ENCODE measurements around the gene RGS3.
A peak's percentile ranks its signal among the peaks of the same experiment; 100 is the strongest.

Gene RGS3

DNA sequence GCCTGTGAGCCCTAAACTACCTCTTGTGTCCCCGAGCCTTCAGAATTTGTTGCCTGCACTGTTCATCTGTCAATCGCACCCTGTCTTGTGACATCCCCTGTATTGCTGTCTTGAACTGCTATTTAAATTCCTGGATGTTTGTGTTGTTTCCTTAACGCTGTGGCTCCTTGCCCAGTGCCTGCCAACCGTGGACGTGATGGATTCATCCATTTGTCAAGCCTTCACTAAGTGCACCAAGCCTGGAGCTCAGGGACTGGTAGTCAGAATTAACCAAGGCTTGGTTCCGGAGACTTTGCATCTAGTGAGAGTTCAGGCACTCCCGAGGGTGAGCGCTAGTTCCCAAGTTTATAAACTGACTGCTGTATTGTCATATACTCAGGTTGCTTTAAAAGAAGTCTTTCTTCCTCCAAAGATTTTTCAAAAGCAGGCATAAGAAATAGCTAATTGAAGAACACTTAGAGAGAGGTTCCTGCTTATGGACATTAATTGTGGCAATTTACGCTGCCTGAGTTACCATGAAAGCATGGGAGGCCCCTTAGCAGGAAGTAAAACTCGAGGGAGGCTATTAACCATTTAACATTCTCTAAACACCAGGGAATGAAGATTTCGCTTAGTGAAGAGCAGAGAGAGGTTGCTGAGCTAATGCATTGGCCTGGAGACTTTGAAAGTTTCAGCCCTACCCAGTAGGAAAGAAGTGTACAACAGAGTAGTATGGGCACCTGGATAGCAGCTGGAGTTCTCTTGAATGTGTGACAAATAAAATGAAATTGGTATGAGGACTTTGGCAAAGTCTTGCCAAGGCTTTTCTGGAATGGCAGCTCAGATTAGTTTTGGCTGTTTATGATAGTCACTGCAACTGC, 29.0 kb downstream of the RGS3 start:
- no peak for DNase-seq

DNA sequence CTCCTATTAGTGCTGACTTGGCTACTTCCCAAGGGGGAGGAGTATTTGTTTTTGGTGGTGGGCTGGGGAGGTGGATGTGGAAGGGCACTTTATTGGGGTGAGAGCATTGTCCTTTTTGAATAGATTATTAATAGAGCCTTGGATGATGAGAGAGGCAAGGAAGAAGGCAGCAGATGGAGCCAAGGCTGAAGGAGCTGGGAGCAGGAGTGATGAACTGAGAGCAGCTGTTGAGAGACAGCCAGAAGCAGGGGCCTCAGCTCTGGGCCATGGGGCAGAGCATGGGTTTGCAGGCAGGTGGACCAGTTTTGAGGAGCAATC, 29.6 kb downstream of the RGS3 start:
- DNase-seq = no peak

DNA sequence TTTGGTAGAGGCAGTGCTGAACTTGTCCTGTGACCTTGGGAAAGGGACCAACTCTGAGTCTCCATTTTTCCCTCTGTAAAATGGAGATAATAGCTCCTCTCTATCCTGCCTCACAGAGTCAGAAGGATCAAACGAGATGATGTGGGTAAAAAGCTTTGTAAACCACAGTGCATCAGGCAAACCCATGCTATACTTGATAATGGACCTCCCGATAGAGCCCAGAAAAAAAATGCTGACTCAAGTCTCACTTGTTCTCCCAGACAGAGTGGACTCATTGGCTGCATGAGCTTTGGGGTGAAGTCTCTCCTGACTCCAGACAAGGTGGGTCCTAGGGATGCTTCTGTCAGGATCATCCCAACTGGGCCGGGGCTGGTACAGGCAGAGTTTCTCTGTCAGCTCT, 32.0 kb downstream of the RGS3 start:
- DNase-seq = no peak

DNA sequence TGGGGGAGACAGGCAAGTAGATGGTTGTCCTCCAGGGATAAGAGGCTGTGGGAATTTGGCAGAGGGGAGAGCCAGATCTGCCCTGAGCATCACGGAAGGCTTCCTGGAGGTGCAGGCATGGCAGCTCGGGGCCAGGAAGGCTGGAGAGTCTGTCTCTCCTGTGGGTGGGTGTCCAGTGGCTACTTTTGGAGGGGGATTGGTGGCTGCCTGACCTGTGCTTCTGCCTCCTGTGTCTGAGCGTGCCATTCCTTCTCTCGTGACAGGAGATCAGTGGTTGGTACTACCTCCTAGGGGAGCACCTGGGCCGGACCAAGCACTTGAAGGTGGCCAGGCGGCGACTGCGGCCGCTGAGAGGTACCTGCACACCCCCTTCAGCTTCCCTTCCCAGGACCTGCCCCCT, 33.5 kb downstream of the RGS3 start:
- DNase-seq = no peak

DNA sequence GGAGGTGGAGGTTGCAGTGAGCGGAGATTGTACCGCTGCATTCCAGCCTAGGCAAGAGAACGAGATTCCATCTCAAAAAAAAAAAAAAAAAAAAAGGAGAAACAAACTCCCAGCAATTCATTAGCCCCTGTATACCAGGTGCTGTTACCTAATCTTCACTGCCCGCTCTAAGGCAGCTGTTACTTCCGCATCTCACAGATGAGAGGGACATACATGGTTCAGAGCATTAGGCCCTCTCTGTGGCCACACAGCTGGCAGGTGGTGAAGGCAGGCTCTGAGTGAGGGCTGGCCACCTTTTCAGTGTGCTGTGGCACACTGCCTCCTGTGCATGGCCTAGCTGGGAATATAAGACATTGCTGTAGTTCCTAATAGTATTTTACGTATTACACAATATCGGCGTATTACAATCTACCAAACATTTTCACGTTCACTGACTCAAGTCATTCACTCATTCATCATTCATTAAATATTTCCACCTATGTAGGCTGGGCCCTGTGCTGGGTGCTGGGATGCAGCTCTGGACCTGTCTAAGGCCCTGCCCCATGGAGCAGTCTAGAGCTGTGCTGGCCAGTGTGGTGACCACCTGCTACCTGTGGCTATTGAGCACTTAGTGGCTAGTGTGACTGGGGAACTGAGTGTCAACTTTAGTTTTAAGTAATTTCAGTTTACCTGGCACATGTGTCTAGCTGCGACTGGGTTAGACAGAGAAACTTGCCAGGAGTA, 35.8 kb downstream of the RGS3 start:
- DNase-seq = no peak

DNA sequence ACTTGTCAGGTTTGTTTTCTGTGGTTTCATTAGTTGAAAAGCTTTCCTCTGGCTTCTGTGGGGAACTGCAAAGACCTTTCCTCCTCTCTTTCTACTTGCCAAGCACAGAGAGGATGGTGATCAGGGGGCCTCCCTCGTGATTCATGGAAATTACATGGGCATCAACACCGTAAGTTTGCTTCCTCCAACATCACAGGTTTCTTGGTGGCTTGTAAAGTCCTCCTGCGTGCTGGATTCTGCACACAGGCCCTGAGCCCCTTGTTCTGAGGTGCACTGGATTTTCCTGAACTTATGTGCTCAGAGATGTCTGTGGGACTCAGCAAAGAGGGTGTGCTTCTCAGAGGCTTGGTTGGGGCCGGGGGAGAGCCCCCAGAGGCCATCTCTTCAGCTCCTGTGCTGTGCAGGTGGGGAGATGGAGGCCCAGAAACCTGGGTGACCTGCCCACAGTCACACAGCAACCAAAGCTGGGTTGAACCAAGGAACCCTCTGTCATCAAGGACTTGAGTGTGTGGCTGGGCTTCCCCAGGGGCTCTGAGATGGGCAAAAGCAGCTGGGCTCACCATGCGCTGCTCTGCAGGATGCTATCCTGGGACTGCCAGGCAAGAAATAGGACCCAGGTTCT, 36.5 kb downstream of the RGS3 start:
- DNase-seq = no peak

DNA sequence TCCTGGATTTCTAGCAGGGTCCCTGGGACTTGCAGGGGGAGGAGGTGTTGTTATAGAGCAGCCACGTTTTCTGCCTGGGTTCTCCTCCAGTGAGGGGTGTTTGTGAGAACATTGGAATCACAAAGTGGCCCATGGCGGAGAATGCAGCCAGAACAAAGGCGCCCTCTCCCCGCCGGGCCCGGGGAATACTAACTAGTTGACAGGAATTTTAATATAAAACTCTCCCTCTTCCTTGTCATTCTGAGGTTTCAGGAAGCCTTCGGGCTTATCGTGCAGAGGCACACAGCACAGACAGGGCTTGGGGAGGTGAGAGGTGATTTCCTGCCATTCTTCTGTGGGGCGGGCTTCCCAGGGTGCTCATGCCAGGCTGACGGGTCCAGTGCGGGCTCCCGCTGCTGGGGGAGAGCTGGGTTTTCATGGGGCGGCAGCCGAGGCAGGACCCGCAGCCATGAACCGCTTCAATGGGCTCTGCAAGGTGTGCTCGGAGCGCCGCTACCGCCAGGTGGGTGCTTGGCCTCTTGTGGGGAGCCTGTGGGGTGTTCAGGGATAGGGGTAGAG, 37.7 kb downstream of the RGS3 start:
- no peak for DNase-seq

DNA sequence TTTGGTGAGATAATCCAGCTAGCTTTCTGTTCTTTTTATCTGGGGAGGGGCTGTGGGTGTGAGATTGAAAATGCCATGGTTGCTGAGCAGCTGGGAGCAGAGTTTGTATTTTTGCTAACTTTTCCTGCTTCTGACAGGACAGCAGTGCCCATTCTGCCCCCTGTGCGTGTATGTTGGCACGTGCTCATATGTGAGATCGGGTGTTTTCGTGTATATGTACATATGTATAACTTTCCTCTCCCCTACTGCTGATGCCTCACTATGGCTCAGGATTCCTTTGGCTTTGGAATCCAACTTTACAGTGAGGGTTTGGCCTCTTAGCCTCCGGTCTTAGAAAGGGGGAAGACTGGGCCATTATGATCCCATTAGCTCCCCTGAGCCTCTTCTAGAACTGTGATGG, 38.3 kb downstream of the RGS3 start:
- no peak for DNase-seq

DNA sequence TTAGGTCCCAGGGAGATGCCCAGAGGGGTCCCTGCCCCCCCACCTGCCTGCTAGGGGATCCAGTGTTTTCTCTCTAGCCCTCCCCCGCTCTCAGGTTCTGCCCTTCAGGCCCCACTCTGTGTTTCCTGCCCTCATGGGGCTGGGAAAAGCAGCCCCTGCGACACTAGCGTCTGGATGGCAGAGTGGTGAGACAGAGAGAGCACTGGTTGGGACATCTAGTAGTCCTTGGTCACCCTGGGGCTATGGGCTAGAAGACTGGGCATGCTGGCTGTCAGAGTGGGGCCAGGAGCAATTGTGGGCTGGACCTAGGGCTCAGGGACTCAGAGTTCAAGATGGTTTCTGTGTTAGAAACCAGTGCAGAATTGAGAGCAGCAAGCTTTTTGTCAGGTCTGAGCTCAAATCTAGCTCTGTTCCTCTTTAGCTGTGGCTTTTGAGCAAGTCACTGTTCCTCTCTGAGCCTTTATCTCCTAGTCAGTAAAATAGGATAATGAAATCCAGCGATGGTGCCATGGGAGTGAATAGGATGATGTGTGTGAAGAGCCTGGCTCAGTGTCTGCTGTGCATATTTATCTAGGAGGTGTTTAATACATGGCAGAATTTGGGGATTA, 39.0 kb downstream of the RGS3 start:
- no peak for DNase-seq

DNA sequence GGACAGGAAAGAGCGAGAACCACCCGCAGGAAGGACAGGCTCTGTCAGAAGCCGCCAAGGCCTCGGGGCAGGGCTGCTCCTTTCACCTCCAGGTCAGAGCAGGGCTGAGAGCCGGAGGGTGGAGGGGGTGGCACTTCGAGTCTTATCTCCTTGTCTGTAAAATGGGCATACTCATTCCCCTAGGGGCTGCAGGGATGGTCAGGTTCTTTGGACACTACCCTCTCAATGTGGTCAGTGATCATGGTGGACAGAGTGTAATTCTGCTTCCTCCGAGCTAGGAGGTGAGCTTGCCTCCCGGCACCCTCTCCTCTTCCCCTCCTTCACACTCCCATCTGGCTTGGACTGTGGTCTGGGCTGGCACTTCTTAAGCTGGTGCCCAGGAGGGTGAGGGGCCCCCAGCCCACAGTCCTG, 39.6 kb downstream of the RGS3 start:
- DNase-seq = no peak

DNA sequence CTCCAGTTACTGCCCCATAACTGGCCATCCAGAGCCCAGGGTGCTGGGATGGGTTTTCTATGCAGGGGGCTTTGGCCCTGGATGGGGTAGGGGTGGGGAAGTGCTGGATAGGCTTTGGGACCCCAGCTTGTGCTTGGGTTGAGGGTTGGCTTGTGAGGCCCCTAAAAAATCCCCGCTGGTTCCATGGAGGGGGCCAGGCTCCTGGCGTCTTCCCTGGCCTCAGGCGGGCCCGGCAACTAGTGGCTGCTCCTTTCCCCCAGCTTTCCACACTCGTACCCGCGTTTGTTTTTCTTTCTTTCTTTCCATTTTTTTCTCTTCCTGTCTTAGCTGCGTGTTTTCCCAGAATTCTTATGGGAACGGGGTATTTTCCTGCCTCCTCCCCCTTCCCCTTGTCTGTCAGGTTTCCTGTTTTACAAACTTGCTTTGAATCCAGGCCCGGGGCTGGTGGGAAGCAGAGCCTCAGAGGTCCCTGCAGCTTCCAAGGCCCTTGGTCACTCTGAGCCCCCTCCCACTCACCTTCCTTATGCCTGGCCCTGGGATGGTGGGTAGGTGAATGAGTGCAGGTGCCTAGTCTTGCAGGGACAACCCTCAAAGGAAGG, 40.2 kb downstream of the RGS3 start:
- no peak for DNase-seq

DNA sequence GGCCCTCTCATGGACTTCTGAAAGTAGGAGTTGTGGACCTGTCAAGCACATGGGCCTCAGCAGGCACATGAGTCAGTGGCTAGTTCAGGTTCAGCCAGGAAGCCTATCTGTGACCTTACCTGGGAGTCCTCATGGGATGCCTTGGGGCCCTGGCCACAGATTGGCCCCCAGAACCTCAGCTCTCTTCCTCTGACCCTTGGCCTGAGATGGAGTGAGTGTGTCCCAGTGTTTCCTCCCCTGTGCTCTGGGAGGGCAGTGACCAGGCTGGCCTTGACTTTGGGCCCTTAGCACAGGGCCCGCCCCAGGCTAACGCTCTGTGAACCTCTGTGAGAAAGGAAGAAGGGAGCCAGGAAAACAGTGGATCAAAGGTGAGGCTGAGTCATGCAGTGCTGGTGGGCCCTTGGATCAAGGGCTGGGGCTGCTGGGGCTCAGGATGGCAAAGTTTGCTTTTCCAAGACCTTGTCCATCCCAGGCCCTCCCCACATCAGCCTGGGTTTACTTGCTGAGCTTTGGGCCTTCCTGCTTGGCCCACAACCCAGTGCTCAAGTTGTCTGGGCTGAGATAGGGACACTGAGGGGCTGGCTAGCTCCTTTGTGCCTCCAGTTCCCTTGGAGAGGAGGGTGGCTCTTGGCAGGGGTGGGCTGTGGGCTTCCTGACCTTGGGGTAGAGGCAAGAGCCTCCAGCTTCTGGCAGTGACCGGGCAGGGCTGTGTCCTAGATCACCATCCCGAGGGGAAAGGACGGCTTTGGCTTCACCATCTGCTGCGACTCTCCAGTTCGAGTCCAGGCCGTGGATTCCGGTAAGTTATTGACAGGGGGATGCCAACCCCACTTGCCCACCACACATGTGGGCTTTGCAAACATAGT, 41.4 kb downstream of the RGS3 start:
- DNase-seq = no peak

DNA sequence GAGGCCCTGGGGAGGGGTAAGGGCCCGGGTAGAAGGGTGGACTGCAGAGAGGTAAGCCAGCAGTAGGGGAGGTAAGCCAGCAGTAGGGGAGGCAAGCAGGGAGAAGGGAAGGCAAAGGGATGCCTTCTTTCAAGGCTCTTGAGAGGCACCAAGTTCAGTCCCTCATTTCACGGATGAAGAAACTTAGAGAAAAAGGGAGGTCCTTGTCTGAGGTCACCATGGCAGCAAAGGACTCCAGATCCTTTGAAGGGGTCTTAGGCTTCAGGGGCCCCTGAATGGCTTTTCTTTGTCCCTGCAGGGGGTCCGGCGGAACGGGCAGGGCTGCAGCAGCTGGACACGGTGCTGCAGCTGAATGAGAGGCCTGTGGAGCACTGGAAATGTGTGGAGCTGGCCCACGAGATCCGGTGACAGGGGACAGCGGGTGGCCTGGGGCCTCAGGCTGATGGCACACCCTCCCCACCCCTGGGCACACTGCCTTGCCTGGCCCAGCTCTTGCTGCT, 42.6 kb downstream of the RGS3 start:
- no peak for DNase-seq

DNA sequence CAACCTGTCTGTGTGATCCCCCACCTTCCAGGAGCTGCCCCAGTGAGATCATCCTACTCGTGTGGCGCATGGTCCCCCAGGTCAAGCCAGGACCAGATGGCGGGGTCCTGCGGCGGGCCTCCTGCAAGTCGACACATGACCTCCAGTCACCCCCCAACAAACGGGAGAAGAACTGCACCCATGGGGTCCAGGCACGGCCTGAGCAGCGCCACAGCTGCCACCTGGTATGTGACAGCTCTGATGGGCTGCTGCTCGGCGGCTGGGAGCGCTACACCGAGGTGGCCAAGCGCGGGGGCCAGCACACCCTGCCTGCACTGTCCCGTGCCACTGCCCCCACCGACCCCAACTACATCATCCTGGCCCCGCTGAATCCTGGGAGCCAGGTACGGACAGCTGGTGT, 43.7 kb downstream of the RGS3 start:
- DNase-seq = no peak

DNA sequence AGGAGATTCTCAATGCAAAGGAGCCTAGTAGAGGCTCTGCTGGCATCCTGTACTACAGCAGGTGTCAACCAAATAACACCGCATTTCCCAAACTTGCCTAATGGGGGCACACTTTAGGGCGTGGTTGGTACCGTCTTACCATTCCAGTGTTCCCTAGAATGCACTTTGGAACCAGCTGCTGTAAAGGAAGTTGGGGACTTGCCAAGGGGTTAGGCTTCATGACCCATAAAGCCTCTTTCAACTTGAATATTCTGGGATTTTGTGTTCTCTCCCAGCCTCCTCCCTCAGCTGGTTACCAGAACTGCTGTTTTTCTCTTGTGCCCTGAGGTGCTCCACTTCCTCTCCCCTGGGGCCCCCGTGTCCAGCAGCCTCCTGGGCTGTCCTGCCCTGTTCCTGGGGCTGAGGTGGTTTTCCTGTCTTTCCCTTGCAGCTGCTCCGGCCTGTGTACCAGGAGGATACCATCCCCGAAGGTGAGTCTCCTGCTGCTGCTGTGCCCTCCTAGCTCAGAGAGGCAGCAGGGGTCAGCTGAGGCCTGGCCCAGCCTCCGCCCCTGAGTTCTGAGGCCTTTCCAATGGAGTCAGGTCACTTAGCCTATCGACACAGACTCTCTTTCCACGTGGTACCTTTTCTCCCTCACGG, 44.7 kb downstream of the RGS3 start:
- no peak for DNase-seq

DNA sequence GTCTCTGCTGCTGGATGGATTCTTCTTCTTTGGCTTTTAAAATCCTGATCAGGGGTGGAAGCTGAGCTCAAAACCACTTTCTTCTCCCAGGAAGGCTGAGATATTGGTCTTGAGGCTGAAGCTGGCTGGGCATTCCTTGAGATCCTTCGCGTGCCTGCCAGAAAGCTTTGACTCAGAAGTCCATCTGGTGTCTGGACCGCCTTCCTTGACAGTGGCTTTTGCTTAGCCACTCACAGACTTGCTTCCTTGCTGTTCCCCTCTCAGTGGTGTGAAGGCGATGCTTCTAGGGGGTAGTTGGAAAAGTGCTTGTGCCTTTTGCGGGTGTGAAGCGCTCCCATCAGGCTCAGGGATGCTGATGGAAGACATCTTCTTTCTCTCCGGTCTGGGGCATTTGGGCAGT, 45.9 kb downstream of the RGS3 start:
- no peak for DNase-seq

DNA sequence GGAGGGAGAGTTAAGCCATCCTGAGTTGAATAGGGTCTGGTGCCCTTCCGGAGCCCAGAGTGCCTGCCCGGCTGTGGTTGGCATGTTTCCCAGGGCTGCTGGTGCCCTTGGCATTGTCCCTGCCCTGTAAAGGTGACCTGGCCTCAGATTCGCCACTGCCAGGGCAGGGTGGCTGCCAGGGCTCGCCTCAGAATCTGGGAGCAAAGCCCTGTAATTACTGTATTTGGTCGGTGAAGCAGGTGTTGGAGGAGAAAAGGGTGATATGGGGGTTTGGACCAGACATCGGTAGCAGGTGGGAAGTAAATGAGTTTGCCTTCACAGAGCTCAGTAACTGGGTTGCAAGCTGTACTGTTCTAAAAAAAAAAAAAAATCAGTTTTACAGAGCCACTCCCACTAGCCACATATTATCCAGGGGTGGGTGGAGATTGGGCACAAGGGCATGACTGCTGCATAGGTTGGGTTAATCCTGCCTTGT, 47.6 kb downstream of the RGS3 start:
- DNase-seq = no peak

DNA sequence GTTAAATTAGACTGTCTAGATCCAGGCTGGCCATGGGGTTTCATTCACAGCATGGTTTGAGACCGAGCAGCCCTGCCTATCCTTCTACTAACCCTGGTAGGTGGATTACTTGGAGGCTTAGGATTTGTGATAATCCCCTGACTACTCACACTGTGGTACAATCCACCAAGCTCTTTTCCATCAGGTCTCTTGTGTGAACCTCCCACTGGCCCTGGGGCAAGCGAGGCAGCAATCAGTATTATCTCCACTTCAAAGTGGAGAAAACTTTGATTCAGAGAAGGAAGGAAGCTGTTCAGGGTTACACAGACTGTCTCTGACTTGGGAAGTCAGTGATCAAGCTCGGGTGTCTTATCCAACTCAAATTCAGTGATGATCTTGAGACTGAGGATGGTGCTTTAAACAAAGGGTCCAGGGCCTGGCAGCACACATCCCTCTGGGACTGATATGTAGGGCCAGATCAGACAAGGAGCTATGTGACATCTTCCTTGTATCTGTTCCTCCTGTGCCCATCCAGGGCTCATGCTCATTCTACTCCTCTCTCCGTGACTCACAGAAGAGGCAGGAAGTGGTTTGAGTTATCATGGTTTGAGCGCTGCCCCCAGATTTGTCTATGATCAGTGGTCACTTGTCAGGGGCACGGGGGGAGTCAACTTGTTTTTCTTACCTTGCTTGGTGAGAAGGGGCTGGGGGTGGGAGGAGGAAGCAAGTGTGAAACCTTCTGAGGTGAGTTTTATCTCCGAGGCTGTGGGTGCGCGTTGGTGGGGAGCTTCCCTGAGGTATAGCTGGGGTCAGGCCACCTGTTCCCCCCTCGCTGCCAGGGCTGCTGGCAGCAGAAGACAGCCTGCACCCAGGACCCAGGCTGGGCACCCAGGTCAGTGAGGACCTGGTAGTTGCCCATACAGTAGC, 48.6 kb downstream of the RGS3 start:
- DNase-seq = peak; percentile 86

DNA sequence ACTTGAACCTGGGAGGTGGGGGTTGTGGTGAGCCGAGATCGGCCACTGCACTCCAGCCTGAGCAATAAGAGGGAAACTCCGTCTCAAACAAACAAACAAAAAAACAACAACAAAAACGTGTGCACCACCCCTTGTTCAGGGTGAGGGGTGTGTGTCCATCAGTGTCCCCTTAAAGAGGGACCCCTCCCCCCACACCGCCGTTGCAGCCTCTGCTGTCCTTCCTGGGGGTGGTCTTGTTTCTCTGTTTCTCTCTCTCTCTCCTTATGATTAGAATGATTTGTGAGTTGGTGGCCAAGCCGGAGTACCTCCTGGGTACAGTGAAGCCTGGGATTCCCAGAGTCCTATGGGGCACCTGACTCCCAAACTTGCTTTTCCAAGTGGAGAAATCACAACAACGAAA, 49.6 kb downstream of the RGS3 start:
- no peak for DNase-seq

DNA sequence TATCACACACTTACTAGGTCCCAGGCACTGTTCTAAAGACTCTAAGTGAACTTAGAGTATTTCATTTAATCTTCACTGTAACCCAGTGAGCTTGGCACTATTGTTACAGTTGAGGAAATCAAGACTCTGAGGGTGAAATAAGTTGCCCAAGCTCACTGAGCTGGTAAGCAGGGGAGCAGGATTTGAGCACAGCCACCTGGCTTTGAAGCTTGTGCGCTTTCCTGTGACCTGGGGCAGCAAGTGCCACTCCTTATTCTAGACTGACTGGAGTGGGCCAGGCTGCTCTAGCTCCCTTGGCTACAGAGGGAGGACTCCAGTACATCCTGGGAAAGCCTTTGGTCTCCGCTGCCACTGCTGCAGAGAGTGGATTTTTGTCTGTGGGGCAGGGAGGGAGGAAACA, 50.0 kb downstream of the RGS3 start:
- no peak for DNase-seq
